Body of pancreas (tissue), 4 donors: ENCODE measurements around the gene ETS1.

Experiments
- CTCF ChIP-seq, 7 experiments: fragments of 450-650 bp in 4 of 7; fragments of 200-600 bp in 3 of 7; sonication (generic) in 3 of 7; IDR thresholded peaks; one replicate each; pipeline ENCODE4 v1.5.1; 2016 to 2019; ENCODE audit warnings: antibody characterized with exemption in 7 of 7
- POLR2A ChIP-seq, 3 donors: fragments of 450-650 bp; IDR thresholded peaks; one replicate each; pipeline ENCODE4 v1.6.1; 2016; ENCODE audit warnings: antibody characterized with exemption in 3 of 3, mild to moderate bottlenecking in 2 of 3

- TF ChIP-seq CTCF (IDR thresholded peaks at IDR 0.05) (no peak), POLR2A (IDR thresholded peaks at IDR 0.05) (no peak)
Measured at GRCh38 chr11:128608746-128609407, 21.5 kb upstream of the ETS1 start.
